GM19193 (cell line): ENCODE data around the gene TTL.
"Not testable (repeated sequence)": the region's sequence is repeated elsewhere in the genome, so short reads cannot be mapped to it uniquely, and the experiment has no call there.

Experiments
- POLR2A ChIP-seq: IDR thresholded peaks from 4 replicates; pipeline ENCODE4 v1.6.1; 2011; ENCODE audit not compliant: insufficient read depth, insufficient read length; ENCODE audit errors: extremely low read depth

The TTL gene

DNA sequence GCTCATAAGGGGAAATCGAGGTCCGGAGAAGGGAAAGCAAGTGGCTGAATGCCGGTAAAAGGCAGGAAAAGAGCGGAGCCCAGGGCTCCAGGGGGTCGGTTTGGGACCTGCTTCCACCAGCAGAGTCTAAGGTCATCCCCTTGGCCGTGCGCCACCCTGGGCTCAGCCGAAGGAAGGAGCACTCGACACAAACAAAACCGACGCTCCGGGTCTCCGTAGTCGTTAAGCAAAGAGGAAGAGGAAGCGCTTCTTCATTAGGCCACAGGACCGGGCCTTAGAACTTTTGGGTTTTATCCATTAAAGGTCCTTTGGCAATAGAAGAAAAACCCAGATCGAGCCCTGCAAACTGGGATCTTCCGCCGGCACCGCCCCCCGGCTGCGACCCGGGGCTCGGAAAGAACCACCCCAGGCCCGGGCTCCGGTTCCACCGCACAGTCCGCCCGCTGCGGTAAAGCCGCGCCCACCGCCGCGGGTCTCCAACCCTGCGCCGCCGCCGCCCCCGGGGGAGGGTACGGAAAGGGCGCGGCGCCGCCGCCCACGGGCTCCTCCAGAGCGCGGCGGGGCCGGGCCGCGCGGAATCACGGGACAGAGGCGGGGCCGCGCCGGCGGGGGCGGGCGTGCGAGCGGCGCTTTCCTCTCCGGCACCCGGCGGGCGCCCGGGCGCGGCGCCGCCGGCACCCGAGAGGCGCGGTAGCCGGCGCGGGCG, at the start of gene TTL:
Gene TTL, plus strand, starts transcription at position 629 of the 706 bp plus-strand sequence. CDS start 189 bp downstream, outside the sequence.
- peak; percentile 61 for TF ChIP-seq POLR2A

GRCh38 chr2:112433480-112433879, 48.5 kb upstream of the TTL start, which contains the start of gene RGPD8:
RGPD8 (minus strand) TSS chr2:112433645; CDS start chr2:112433453, 192 bp downstream.
- not testable (repeated sequence) for TF ChIP-seq POLR2A

GRCh38 chr2:112433932-112434730, 47.8 kb upstream of the TTL start:
- TF ChIP-seq POLR2A: no peak

- no peak for TF ChIP-seq POLR2A
These were observed 32.1 kb upstream of the TTL start for GRCh38 chr2:112449854-112450253.

- TF ChIP-seq POLR2A: no peak
These were observed 30.6 kb upstream of the TTL start for GRCh38 chr2:112451317-112451716.

GRCh38 chr2:112454586-112454985, 27.4 kb upstream of the TTL start:
- TF ChIP-seq POLR2A: no peak

DNA sequence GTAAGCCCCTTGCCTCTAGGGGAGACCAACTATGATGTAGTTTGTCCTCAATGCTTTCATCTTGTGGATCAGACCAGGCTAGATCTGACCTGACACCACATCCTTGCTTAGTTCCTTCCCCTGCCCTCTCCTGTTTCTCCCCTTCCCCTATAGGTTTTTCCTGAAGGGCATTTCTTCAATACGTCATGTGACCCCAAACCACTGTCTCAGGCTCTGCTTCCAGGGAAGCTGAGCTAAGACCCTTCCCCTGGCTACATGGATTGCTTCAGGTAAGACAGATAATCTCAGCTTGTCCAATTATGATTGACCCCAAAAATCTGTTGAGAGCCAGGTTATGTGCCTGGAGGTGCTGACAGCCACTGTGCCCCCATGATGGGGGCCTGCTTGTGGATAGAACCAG, 22.6 kb upstream of the TTL start:
- no peak for TF ChIP-seq POLR2A

- no peak for TF ChIP-seq POLR2A
These were observed 19.8 kb upstream of the TTL start for GRCh38 chr2:112462178-112462577.

DNA sequence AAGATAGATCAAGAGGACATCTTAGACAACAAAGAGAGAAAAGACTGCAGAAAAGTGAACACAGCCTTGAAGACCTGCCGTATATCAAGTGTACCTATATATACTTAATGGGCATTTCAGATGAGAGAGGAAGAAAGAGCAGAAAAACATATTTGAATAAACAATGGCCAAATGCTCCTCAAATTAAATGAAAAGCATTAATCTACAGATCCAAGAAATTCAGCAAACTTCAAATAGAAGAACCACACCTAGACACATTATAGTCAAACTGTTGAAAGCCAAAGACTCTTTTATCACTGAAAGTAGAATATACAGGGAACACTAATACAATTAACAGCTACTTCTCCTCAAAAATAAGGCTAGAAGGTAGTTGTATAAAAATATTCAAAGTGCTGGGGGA, 18.7 kb upstream of the TTL start:
- no peak for TF ChIP-seq POLR2A

GRCh38 chr2:112465382-112465781, 16.6 kb upstream of the TTL start:
- TF ChIP-seq POLR2A: no peak

DNA sequence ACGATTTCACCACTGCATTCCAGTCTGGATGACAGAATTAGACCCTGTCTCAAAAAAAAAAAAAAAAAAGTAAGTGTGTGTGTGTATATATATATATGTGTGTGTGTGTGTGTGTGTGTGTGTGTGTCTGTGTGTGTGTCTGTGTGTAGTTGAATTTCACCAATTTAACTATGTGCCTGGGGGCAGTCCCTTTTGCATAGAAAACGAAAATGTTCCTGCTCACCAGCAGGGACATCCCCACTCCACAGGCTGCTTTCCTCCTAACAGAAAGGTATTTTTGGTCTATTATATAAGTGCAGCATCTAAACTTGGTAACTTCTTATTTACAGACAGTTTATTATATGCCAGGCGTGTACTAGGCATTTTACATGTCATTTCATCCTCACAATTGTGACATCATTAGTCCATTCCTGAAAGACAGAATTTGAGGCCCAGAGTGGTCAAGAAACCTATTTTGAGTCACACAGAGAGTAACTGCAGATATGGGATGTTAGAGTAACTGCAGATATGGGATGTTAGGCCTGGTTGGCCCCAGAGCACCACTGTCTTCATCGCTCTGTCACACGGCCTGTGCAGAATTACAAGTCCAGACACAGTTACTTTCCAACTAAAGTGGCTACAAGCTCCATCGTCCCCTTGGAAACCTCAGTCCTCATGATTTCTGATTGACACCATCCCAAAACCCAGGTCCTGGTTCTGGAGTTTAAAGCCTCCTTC, 9.3 kb upstream of the TTL start:
- no peak for TF ChIP-seq POLR2A

- TF ChIP-seq POLR2A: no peak
These were observed 7.0 kb upstream of the TTL start for GRCh38 chr2:112474844-112475486.

GRCh38 chr2:112476434-112476833, 5.5 kb upstream of the TTL start:
- no peak for TF ChIP-seq POLR2A

GRCh38 chr2:112480530-112481049, 1.4 kb upstream of the TTL start:
- no peak for TF ChIP-seq POLR2A

GRCh38 chr2:112481050-112481527, 867 bp upstream of the TTL start:
- TF ChIP-seq POLR2A: peak; percentile 31

GRCh38 chr2:112482309-112483041, 519 bp downstream of the TTL start:
- no peak for TF ChIP-seq POLR2A
